Measurements from ENCODE around the gene ZBTB47.

GRCh38 chr3:42700366-42701288 lies 47.1 kb downstream of the ZBTB47 start:
- TF ChIP-seq CTCF (IDR thresholded peaks at IDR 0.05) (no peak), POLR2A (IDR thresholded peaks at IDR 0.05) (no peak)
